GM23338 (cell line): ENCODE results near the gene PTPRA.

Experiments used
- CREB1 ChIP-seq: fragments of 250-450 bp; sonication (Bioruptor Pico); IDR thresholded peaks from 2 replicates; pipeline ENCODE4 v1.5.0; 2020; ENCODE audit warnings: low read depth, mild to moderate bottlenecking, moderate library complexity
- CTCF ChIP-seq, 2 experiments: fragments of 200-600 bp in 1 of 2; sonication (generic) in 1 of 2; conservative IDR thresholded peaks; 2 replicates each; pipeline versions ENCODE4 v1.5.1 to v1.6.1; 2016 to 2017; ENCODE audit warnings: antibody characterized with exemption in 2 of 2, low read depth in 2 of 2, mild to moderate bottlenecking in 2 of 2, moderate library complexity in 1 of 2
- EZH2 ChIP-seq: fragments of 200-600 bp; sonication (generic); IDR thresholded peaks from one replicate; pipeline ENCODE4 v1.8.0; 2017; ENCODE audit warnings: antibody characterized with exemption, mild to moderate bottlenecking, low read depth; ENCODE audit not compliant: unreplicated experiment
- EZH2phosphoT487 ChIP-seq: fragments of 200-600 bp; sonication (generic); IDR thresholded peaks from one replicate; pipeline ENCODE4 v1.8.1; 2018; ENCODE audit warnings: antibody characterized with exemption; ENCODE audit not compliant: unreplicated experiment
- NANOG ChIP-seq: IDR thresholded peaks from 2 replicates; pipeline ENCODE4 v1.6.1; 2016; ENCODE audit warnings: antibody characterized with exemption, borderline replicate concordance
- POLR2AphosphoS5 ChIP-seq: IDR thresholded peaks from 2 replicates; pipeline ENCODE4 v1.6.1; 2016; ENCODE audit warnings: antibody characterized with exemption, low read depth
- REST ChIP-seq: IDR thresholded peaks from one replicate; pipeline ENCODE4 v1.6.1; 2018; ENCODE audit warnings: antibody characterized with exemption; ENCODE audit not compliant: unreplicated experiment

- TF ChIP-seq CTCF (conservative IDR thresholded peaks at IDR 0.05; ENCODE audit: low read depth in 2 of 2) (no peak), EZH2 (no peak), REST (no peak), POLR2AphosphoS5 (no peak), EZH2phosphoT487 (no peak), CREB1 (no peak), NANOG (no peak)
Measured at GRCh38 chr20:2918096-2919049, 45.1 kb downstream of the PTPRA start.
